Measurements from ENCODE around the gene BRMS1L. TPM values are rescaled to one million over a fixed set of nuclear protein-coding genes. Genes with fewer than 3 reads are reported as not detected.

BRMS1L gene
- total and polyA plus RNA-seq, 2 donors (not counting 3 experiments of a cell fraction or from before 2014, with no cell fraction given): 4.0 to 7.7 TPM

GRCh38 chr14:35866595-35867279 lies 40.6 kb downstream of the BRMS1L start:
- no TSS peak for BruUV-seq (replicated peaks)
- dilution Hi-C loops (cut with MboI; ENCODE audit: extremely low pct_ligation_motif_present, low sequenced_read_pairs) (no loop called here), intact Hi-C loops (cut with micrococcal nuclease) (no loop called here)
- H3K79me2 ChIP-seq (ENCODE audit: control insufficient read depth, insufficient read depth, low read length): no peaks in the 10 kb centered on the region
- no peaks in the 10 kb centered on the region for H3K9me1 ChIP-seq (replicated peaks; ENCODE audit: control insufficient read depth, extremely low read depth, insufficient read depth, low read length)
- FAIRE-seq (no peak), DNase-seq (ENCODE audit: low read depth, low spot score) (no peak)
- H3K9me3 ChIP-seq (replicated peaks; ENCODE audit: control insufficient read depth, insufficient read depth, low read length): no peaks in the 10 kb centered on the region
- peaks cover 0 to 3% of the 10 kb centered on the region in 2 experiments for H3K36me3 ChIP-seq (ENCODE audit: control insufficient read depth in 2 of 2, extremely low read depth in 1 of 2, insufficient read depth in 2 of 2, low read length in 2 of 2)
- ChIA-PET POLR2A (no interaction called here), CTCF (interaction anchor here (0.6 kb wide), 1 partner anchor 806 kb away, joined by 3 read pairs; no protein-coding TSS in a partner anchor)
- H4K20me1 ChIP-seq (replicated peaks; ENCODE audit: control insufficient read depth, extremely low read depth, insufficient read depth, low read length): no peaks in the 10 kb centered on the region
- TF ChIP-seq JUN (IDR thresholded peaks at IDR 0.05; ENCODE audit: borderline replicate concordance, insufficient read depth, insufficient read length, low read depth) (no peak), GATA2 (IDR thresholded peaks at IDR 0.05; ENCODE audit: insufficient read depth, insufficient read length, low read depth, low read length) (no peak), FOS (IDR thresholded peaks at IDR 0.05; ENCODE audit: borderline replicate concordance, insufficient read depth, low read length) (no peak), EZH2 (IDR thresholded peaks at IDR 0.05; ENCODE audit: borderline replicate concordance, low read depth, low read length, severe bottlenecking) (no peak), POLR2AphosphoS5 (IDR thresholded peaks at IDR 0.05; ENCODE audit: insufficient read depth, low read depth, low read length) (no peak), POLR2A (IDR thresholded peaks at IDR 0.05; ENCODE audit: low read depth, low read length) (no peak), MAX (IDR thresholded peaks at IDR 0.05; ENCODE audit: insufficient read depth, insufficient read length) (no peak), MYC (IDR thresholded peaks at IDR 0.05; ENCODE audit: low read depth, low read length) (no peak), CTCF (IDR thresholded peaks at IDR 0.05; ENCODE audit: extremely low read depth in 1 of 2, insufficient read depth in 1 of 2, low read depth in 1 of 2, low read length in 2 of 2) (no peak)
- no peaks in the 10 kb centered on the region for H3K4me1 ChIP-seq (ENCODE audit: control insufficient read depth, extremely low read depth, insufficient read depth, low read length)
- H3K27ac ChIP-seq (ENCODE audit: insufficient read depth, low read depth, low read length): no peak overlapping the region
- no peaks in the 10 kb centered on the region for H3K27me3 ChIP-seq (ENCODE audit: control insufficient read depth in 2 of 2, insufficient read depth in 2 of 2, low read length in 2 of 2)
- H3K4me3 ChIP-seq (replicated peaks in 1 of 3; ENCODE audit: insufficient read depth in 1 of 3, low read depth in 1 of 3, low read length in 3 of 3): no peak overlapping the region
- no peak overlapping the region for H3K9ac ChIP-seq (replicated peaks; ENCODE audit: extremely low read depth, insufficient read depth, low read length)
- no peak overlapping the region for H2AFZ ChIP-seq (ENCODE audit: low read depth, low read length)
- no peak overlapping the region for H3K4me2 ChIP-seq (ENCODE audit: insufficient read depth, low read length)

All from endothelial cell of umbilical vein (primary cell).